GM18508 (cell line): Measurements from ENCODE around the gene SRGAP1.
"Not testable (repeated sequence)": the region's sequence is repeated elsewhere in the genome, so short reads cannot be mapped to it uniquely, and the experiment has no call there.

Experiments used
- ATAC-seq: cut with Tn5 transposase; IDR thresholded peaks from one replicate; pipeline ENCODE4 v1.9.1; 2021; ENCODE audit warnings: moderate number of reproducible peaks; ENCODE audit not compliant: insufficient read depth, unreplicated experiment

Gene SRGAP1

GRCh38 chr12:64173456-64173855, 329.0 kb downstream of the SRGAP1 start:
- no peak for ATAC-seq

- no peak for ATAC-seq
Observed at GRCh38 chr12:64175254-64175945, 330.9 kb downstream of the SRGAP1 start.

GRCh38 chr12:64177001-64177400, 332.5 kb downstream of the SRGAP1 start:
- no peak for ATAC-seq

GRCh38 chr12:64178122-64178521, 333.6 kb downstream of the SRGAP1 start:
- no peak for ATAC-seq

- ATAC-seq = no peak
Observed at GRCh38 chr12:64180951-64181350, 336.5 kb downstream of the SRGAP1 start.

- ATAC-seq = no peak
Observed at GRCh38 chr12:64181430-64182291, 337.2 kb downstream of the SRGAP1 start.

GRCh38 chr12:64184216-64184615, 339.7 kb downstream of the SRGAP1 start:
- ATAC-seq = no peak

GRCh38 chr12:64186789-64187188, 342.3 kb downstream of the SRGAP1 start:
- ATAC-seq = peak; percentile 99

GRCh38 chr12:64187370-64187769, 342.9 kb downstream of the SRGAP1 start:
- no peak for ATAC-seq

GRCh38 chr12:64187794-64188193, 343.3 kb downstream of the SRGAP1 start:
- ATAC-seq = no peak

- ATAC-seq = no peak
Observed at GRCh38 chr12:64189530-64189929, 345.0 kb downstream of the SRGAP1 start.

- no peak for ATAC-seq
Observed at GRCh38 chr12:64190140-64190539, 345.6 kb downstream of the SRGAP1 start.

- peak; percentile 97 for ATAC-seq
Observed at GRCh38 chr12:64192644-64193444, 348.3 kb downstream of the SRGAP1 start.

GRCh38 chr12:64193931-64194330, 349.4 kb downstream of the SRGAP1 start:
- ATAC-seq = no peak

- no peak for ATAC-seq
Observed at GRCh38 chr12:64194333-64195149, 350.0 kb downstream of the SRGAP1 start.

- not testable (repeated sequence) for ATAC-seq
Observed at GRCh38 chr12:64195841-64196240, 351.3 kb downstream of the SRGAP1 start.

- no peak for ATAC-seq
Observed at GRCh38 chr12:64203036-64203435, 358.5 kb downstream of the SRGAP1 start.

- ATAC-seq = no peak
Observed at GRCh38 chr12:64203775-64204174, 359.3 kb downstream of the SRGAP1 start.

- ATAC-seq = no peak
Observed at GRCh38 chr12:64205542-64205941, 361.0 kb downstream of the SRGAP1 start.

- ATAC-seq = no peak
Observed at GRCh38 chr12:64207453-64207852, 363.0 kb downstream of the SRGAP1 start.
